IMR-90 (cell line): ENCODE measurements around the gene ABCF3. TPM values are rescaled to one million over a fixed set of nuclear protein-coding genes. Genes with fewer than 3 reads are reported as not detected.

Experiments
- ATAC-seq: fragments of 200-7000 bp; cut with Tn5 transposase; 2 replicates; pipeline ENCODE4 v1.9.1; 2020; ENCODE audit warnings: low read depth, mild to moderate bottlenecking, moderate library complexity
- BruUV-seq: library from RNA; stranded (reverse); fragments of 400-500 nt; replicated peaks from 2 replicates; lab custom pipeline; 2021; lab: Mats Ljungman, UMichigan
- CTCF ChIA-PET: fragments of 300-600 bp; formaldehyde crosslinking; extraction: SDS; loops from one replicate; lab custom pipeline; 2021; ENCODE audit warnings: antibody characterized with exemption; lab: Yijun Ruan, JAX
- POLR2A ChIA-PET: fragments of 300-600 bp; sonication (Branson Sonifier 250); formaldehyde crosslinking; loops from one replicate; lab custom pipeline; 2022; ENCODE audit warnings: antibody characterized with exemption; ENCODE audit not compliant: unreplicated experiment; lab: Charles Lee
- DNase-seq: peaks from one replicate; pipeline ENCODE4 v3.0.0; 2013
- H2AFZ ChIP-seq: replicated peaks from 2 replicates; pipeline ENCODE3; 2013; ENCODE audit warnings: low read length, mild to moderate bottlenecking; ENCODE audit not compliant: poor library complexity
- H2AK5ac ChIP-seq: 2 replicates; pipeline ENCODE4 v1.6.1; 2013; ENCODE audit warnings: low read depth, low read length, inconsistent platforms
- H2AK9ac ChIP-seq: replicated peaks from 2 replicates; pipeline ENCODE3; 2013; ENCODE audit warnings: mild to moderate bottlenecking, low read depth, low read length, moderate library complexity; ENCODE audit not compliant: poor library complexity
- H2BK120ac ChIP-seq: 2 replicates; pipeline ENCODE4 v1.6.1; 2013; ENCODE audit warnings: low read depth, low read length, inconsistent platforms
- H2BK15ac ChIP-seq: 3 replicates; pipeline ENCODE4 v1.6.1; 2013; ENCODE audit warnings: low read depth, low read length, inconsistent platforms
- H2BK20ac ChIP-seq: 2 replicates; pipeline ENCODE4 v1.6.1; 2013; ENCODE audit warnings: low read depth, mild to moderate bottlenecking, inconsistent platforms, low read length, moderate library complexity
- H2BK5ac ChIP-seq: 2 replicates; pipeline ENCODE4 v1.6.1; 2013; ENCODE audit warnings: mild to moderate bottlenecking, low read depth, low read length, inconsistent platforms; ENCODE audit not compliant: poor library complexity, severe bottlenecking
- H3K14ac ChIP-seq: replicated peaks from 2 replicates; pipeline ENCODE4 v1.6.1; 2013; ENCODE audit warnings: low read depth, low read length, inconsistent platforms
- H3K18ac ChIP-seq: 2 replicates; pipeline ENCODE4 v1.6.1; 2013; ENCODE audit warnings: low read depth, low read length, control low read depth
- H3K23ac ChIP-seq: 2 replicates; pipeline ENCODE4 v1.6.1; 2013; ENCODE audit warnings: low read depth, low read length, inconsistent platforms
- H3K27ac ChIP-seq: 2 replicates; pipeline ENCODE4 v1.5.1; 2013; ENCODE audit warnings: mild to moderate bottlenecking, control low read depth, low read length; ENCODE audit not compliant: insufficient read depth
- H3K27me3 ChIP-seq: 2 replicates; pipeline ENCODE4 v1.6.1; 2013; ENCODE audit warnings: low read length; ENCODE audit not compliant: control insufficient read depth, insufficient read depth
- H3K36me3 ChIP-seq: 2 replicates; pipeline ENCODE4 v1.6.1; 2013; ENCODE audit warnings: low read length, mixed read lengths; ENCODE audit not compliant: control insufficient read depth, insufficient read depth
- H3K4ac ChIP-seq: 2 replicates; pipeline ENCODE4 v1.6.1; 2013; ENCODE audit warnings: low read depth, low read length, inconsistent platforms
- H3K4me1 ChIP-seq: 2 replicates; pipeline ENCODE4 v1.6.1; 2013; ENCODE audit warnings: low read length, mixed read lengths; ENCODE audit not compliant: control insufficient read depth, insufficient read depth
- H3K4me2 ChIP-seq: 2 replicates; pipeline ENCODE4 v1.6.1; 2013; ENCODE audit warnings: low read depth, mild to moderate bottlenecking, control low read depth, low read length, moderate library complexity
- H3K4me3 ChIP-seq: 2 replicates; pipeline ENCODE4 v1.5.1; 2013; ENCODE audit warnings: low read depth, mild to moderate bottlenecking, control low read depth, low read length, moderate library complexity; ENCODE audit not compliant: insufficient read depth
- H3K56ac ChIP-seq: 2 replicates; pipeline ENCODE4 v1.6.1; 2013; ENCODE audit warnings: low read length, inconsistent platforms; ENCODE audit not compliant: insufficient read depth; ENCODE audit errors: extremely low read depth
- H3K79me1 ChIP-seq, 2 experiments: 2 replicates each; pipeline ENCODE4 v1.6.1; 2013; ENCODE audit warnings: low read length in 2 of 2, inconsistent platforms in 1 of 2, low read depth in 1 of 2
- H3K9ac ChIP-seq: 2 replicates; pipeline ENCODE4 v1.6.1; 2013; ENCODE audit warnings: low read depth, low read length, control low read depth
- H3K9me1 ChIP-seq: 2 replicates; pipeline ENCODE4 v1.6.1; 2013; ENCODE audit warnings: low read length, inconsistent platforms; ENCODE audit not compliant: insufficient read depth
- H3K9me3 ChIP-seq: 2 replicates; pipeline ENCODE4 v1.6.1; 2013; ENCODE audit warnings: low read length; ENCODE audit not compliant: control insufficient read depth, insufficient read depth
- H4K20me1 ChIP-seq: 2 replicates; pipeline ENCODE4 v1.6.1; 2013; ENCODE audit warnings: low read length, inconsistent platforms; ENCODE audit not compliant: insufficient read depth
- H4K5ac ChIP-seq: 2 replicates; pipeline ENCODE4 v1.6.1; 2013; ENCODE audit warnings: mild to moderate bottlenecking, low read depth, low read length, control low read depth
- H4K8ac ChIP-seq, 2 experiments: 2 replicates each; pipeline ENCODE4 v1.6.1; 2013; ENCODE audit warnings: low read depth in 2 of 2, low read length in 2 of 2, control low read depth in 1 of 2, inconsistent platforms in 1 of 2
- H4K91ac ChIP-seq: 2 replicates; pipeline ENCODE4 v1.6.1; 2013; ENCODE audit warnings: low read depth, low read length, inconsistent platforms; ENCODE audit not compliant: insufficient read depth
- CEBPB ChIP-seq: IDR thresholded peaks from 2 replicates; pipeline ENCODE4 v1.6.1; 2012; ENCODE audit warnings: low read depth, low read length, improper control_type of control experiment
- CHD1 ChIP-seq: IDR thresholded peaks from 2 replicates; pipeline ENCODE4 v1.6.1; 2012; ENCODE audit warnings: low read depth, low read length, improper control_type of control experiment
- MXI1 ChIP-seq: IDR thresholded peaks from 2 replicates; pipeline ENCODE4 v1.6.1; 2012; ENCODE audit warnings: low read depth, mild to moderate bottlenecking, low read length, moderate library complexity, borderline replicate concordance
- NFE2L2 ChIP-seq: fragments of 150-350 bp; IDR thresholded peaks from 2 replicates; pipeline ENCODE4 v1.6.1; 2016; ENCODE audit warnings: low read depth, mild to moderate bottlenecking, low read length
- POLR2A ChIP-seq: IDR thresholded peaks from 2 replicates; pipeline ENCODE4 v1.6.1; 2012; ENCODE audit warnings: mild to moderate bottlenecking, low read depth, low read length
- WGBS, 2 experiments: methylation state at CpG; one replicate each; pipeline versions ENCODE4 v1.1.5 to v1.1.7; 2013; ENCODE audit warnings: missing lambda C conversion rate in 2 of 2; ENCODE audit not compliant: insufficient read length in 1 of 2; ENCODE audit errors: extremely low coverage in 2 of 2; 5-methylcytosine and 5-hydroxymethylcytosine counted together
- dilution Hi-C: fragments of 300-500 bp; cut with HindIII; formaldehyde crosslinking; loops from one replicate; pipeline ENCODE4 v1.14.3; 2018; ENCODE audit warnings: low sequenced_read_pairs; ENCODE audit not compliant: unreplicated experiment
- in situ Hi-C: fragments of 300-500 bp; cut with MboI; formaldehyde crosslinking; loops from 3 replicates; pipeline ENCODE4 v1.14.3; 2019; ENCODE audit warnings: low sequenced_read_pairs, inconsistent platforms, mixed read lengths
- intact Hi-C: fragments of 100-400 bp; cut with micrococcal nuclease; formaldehyde crosslinking; loops from 2 replicates; pipeline ENCODE4 v1.10.0; 2022
- polyA plus RNA-seq, 3 experiments: library from polyadenylated mRNA; depleted of rRNA; stranded (reverse); fragments of >200 nt; gene quantifications; 2 replicates each; pipeline ENCODE4 v1.2.3, GENCODE V29; 2012; ENCODE audit warnings: low replicate concordance in 1 of 3
- total RNA-seq: library from RNA; depleted of rRNA; stranded (reverse); fragments of >200 nt; gene quantifications from 2 replicates; pipeline ENCODE4 v1.2.3, GENCODE V29; 2012
- TF ChIP-seq, protein P1 (sequence below): conservative IDR thresholded peaks from 2 replicates; pipeline ENCODE4 v1.5.1; 2012; ENCODE audit warnings: mild to moderate bottlenecking, low read depth, low read length, improper control_type of control experiment
- TF ChIP-seq, protein P2 (sequence below): fragments of 150-350 bp; IDR thresholded peaks from 2 replicates; pipeline ENCODE4 v1.6.1; 2017; ENCODE audit warnings: mild to moderate bottlenecking, antibody characterized with exemption, low read length, low read depth

ABCF3 gene
- total and polyA plus RNA-seq, 2 of the 4 experiments (the other 2 are of a cell fraction) = 36.9 to 59.2 TPM

DNA sequence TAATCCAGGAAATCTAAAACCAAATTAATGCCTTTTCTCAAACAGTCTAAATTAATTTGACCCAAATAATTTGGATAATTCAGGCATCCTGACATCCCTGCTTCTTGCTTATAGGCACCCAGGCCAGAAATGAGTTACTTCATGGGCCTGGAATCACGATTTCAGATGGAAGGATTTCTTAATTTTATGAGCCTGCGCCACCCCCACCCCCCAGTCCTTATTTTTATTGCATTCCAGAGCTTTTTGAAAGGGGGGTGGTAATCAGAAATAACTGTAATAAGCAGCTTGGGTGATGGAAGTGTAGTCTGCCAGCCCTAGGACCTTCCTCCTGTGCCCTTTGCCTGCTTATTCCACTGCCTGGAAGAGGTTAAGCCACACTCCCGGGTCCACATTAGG, 10.0 kb upstream of the ABCF3 start:
- H2AK9ac ChIP-seq = peak overlapping the region; percentile 63
- BruUV-seq = no TSS peak
- H3K27ac ChIP-seq = peak overlapping the region; percentile 96
- peak overlapping the region; percentile 88 for H3K4ac ChIP-seq
- peak overlapping the region; percentile 86 for H3K4me3 ChIP-seq
- no peak for TF ChIP-seq NFE2L2
- TF ChIP-seq CHD1 = 0 out of 2 replicates have a peak, but pooled peaks have one; percentile 23
- TF ChIP-seq MXI1 = no peak
- TF ChIP-seq, protein P1, sequence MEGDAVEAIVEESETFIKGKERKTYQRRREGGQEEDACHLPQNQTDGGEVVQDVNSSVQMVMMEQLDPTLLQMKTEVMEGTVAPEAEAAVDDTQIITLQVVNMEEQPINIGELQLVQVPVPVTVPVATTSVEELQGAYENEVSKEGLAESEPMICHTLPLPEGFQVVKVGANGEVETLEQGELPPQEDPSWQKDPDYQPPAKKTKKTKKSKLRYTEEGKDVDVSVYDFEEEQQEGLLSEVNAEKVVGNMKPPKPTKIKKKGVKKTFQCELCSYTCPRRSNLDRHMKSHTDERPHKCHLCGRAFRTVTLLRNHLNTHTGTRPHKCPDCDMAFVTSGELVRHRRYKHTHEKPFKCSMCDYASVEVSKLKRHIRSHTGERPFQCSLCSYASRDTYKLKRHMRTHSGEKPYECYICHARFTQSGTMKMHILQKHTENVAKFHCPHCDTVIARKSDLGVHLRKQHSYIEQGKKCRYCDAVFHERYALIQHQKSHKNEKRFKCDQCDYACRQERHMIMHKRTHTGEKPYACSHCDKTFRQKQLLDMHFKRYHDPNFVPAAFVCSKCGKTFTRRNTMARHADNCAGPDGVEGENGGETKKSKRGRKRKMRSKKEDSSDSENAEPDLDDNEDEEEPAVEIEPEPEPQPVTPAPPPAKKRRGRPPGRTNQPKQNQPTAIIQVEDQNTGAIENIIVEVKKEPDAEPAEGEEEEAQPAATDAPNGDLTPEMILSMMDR = no peak
- TF ChIP-seq POLR2A = no peak
- TF ChIP-seq CEBPB = no peak
- TF ChIP-seq, protein P2, sequence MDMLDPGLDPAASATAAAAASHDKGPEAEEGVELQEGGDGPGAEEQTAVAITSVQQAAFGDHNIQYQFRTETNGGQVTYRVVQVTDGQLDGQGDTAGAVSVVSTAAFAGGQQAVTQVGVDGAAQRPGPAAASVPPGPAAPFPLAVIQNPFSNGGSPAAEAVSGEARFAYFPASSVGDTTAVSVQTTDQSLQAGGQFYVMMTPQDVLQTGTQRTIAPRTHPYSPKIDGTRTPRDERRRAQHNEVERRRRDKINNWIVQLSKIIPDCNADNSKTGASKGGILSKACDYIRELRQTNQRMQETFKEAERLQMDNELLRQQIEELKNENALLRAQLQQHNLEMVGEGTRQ = no peak
- H3K4me2 ChIP-seq = peak overlapping the region; percentile 97
- WGBS, 2 experiments = no CpG with 5 or more reads among the region's 3 CpGs
- peak; percentile 1; the same call in 1 of the 2 replicates for ATAC-seq
- no peak for DNase-seq
- no peak overlapping the region; the same call in 1 of the 2 replicates for H2BK20ac ChIP-seq
- H2AK5ac ChIP-seq = peak overlapping the region; percentile 71
- peak overlapping the region; percentile 95 for H3K56ac ChIP-seq
- H2AFZ ChIP-seq = no peak overlapping the region
- in situ Hi-C loops (no loop called here), dilution Hi-C loops (no loop called here), intact Hi-C loops (loop anchor here (1.0 to 5.0 kb wide), 2 partner anchors 21 to 279 kb away; partner anchors contain the start of gene DVL3)
- peaks cover 56% of the 10 kb centered on the region for H4K20me1 ChIP-seq
- CTCF ChIA-PET = interaction anchor here (0.6 kb wide), 1 partner anchor 52 kb away, joined by 4 read pairs; no protein-coding TSS in a partner anchor
- H3K14ac ChIP-seq = peak overlapping the region; percentile 69
- H3K4me1 ChIP-seq = peaks cover 19% of the 10 kb centered on the region
- peaks cover 34 to 69% of the 10 kb centered on the region in 2 experiments for H3K79me1 ChIP-seq
- peak overlapping the region; percentile 96 for H2BK5ac ChIP-seq
- POLR2A ChIA-PET = interaction anchor here (0.5 to 1.0 kb wide), 2 partner anchors 17 to 144 kb away, joined by 3 read pairs; no protein-coding TSS in a partner anchor
- peaks cover 50% of the 10 kb centered on the region for H3K36me3 ChIP-seq
- H4K91ac ChIP-seq = peak overlapping the region; percentile 83
- peak overlapping the region; percentile 77 to 87 for H4K8ac ChIP-seq
- peaks cover 28% of the 10 kb centered on the region for H3K9me1 ChIP-seq
- H2BK120ac ChIP-seq = peak overlapping the region; percentile 36
- no peaks in the 10 kb centered on the region for H3K9me3 ChIP-seq
- H3K27me3 ChIP-seq = no peaks in the 10 kb centered on the region
- peak overlapping the region; percentile 48 for H3K18ac ChIP-seq
- peak overlapping the region; percentile 96 for H3K9ac ChIP-seq
- peak overlapping the region; percentile 6; the same call in 1 of the 3 replicates for H2BK15ac ChIP-seq
- peak overlapping the region; percentile 48 for H4K5ac ChIP-seq
- peak overlapping the region; percentile 98 for H3K23ac ChIP-seq
